Measurements from ENCODE around the gene RIMOC1. TPM values are rescaled to one million over a fixed set of nuclear protein-coding genes. Genes with fewer than 3 reads are reported as not detected.

RIMOC1 gene
- total and polyA plus RNA-seq, 2 donors (not counting 1 experiment from before 2014, with no cell fraction given) = 5.3 to 33.1 TPM

DNA sequence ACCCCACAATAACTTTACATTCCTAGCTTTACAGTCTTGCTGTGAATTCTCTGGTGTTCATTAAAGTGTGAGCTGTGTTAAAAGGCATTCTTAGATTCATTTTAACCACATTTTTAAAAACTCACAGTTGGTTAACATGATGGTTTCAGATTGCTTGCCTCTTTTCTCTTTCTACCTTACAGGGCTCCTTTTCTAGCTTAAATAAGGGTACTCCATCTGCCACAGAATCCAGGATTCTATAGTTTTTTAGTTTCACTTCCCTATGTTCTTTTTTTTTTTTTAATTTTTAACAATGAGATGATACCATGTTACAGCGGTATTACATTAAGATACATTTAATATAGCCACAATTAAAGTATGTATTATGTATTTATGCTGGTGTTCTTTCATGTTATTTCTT is 17.0 kb downstream of the RIMOC1 start:
- Histone ChIP-seq H3K79me2 (ENCODE audit: control insufficient read depth, insufficient read depth, low read length) (peaks cover 4% of the 10 kb centered on the region), H3K36me3 (replicated peaks in 1 of 2; ENCODE audit: control extremely low read depth in 1 of 2, control insufficient read depth in 1 of 2, extremely low read depth in 1 of 2, insufficient read depth in 2 of 2, low read length in 1 of 2) (peaks cover 4 to 31% of the 10 kb centered on the region in 2 experiments), H3K9me3 (ENCODE audit: control extremely low read depth in 1 of 3, control insufficient read depth in 2 of 3, insufficient read depth in 1 of 3, low read length in 2 of 3) (no peaks in the 10 kb centered on the region), H3K9ac (ENCODE audit: low read length) (no peak overlapping the region), H3K4me3 (ENCODE audit: control extremely low read depth in 1 of 5, extremely low read depth in 1 of 5, insufficient read depth in 1 of 5, low read depth in 2 of 5, low read length in 4 of 5) (no peak overlapping the region), H3K27me3 (replicated peaks in 1 of 4; ENCODE audit: control extremely low read depth in 1 of 4, control insufficient read depth in 3 of 4, insufficient read depth in 4 of 4, low read length in 3 of 4) (no peaks in the 10 kb centered on the region), H3K4me2 (replicated peaks; ENCODE audit: low read depth, low read length, poor library complexity, severe bottlenecking) (no peak overlapping the region), H3K4me1 (ENCODE audit: control insufficient read depth in 2 of 2, insufficient read depth in 2 of 2, low read length in 2 of 2) (peaks cover 17 to 18% of the 10 kb centered on the region in 2 donors), H2AFZ (ENCODE audit: insufficient read depth, low read depth, low read length, poor library complexity, severe bottlenecking) (no peak overlapping the region), H3K27ac (ENCODE audit: low read length in 2 of 2) (peak overlapping the region in 1 of 2 donors; percentile 26), H4K20me1 (ENCODE audit: control insufficient read depth, insufficient read depth, low read length, poor library complexity, severe bottlenecking) (no peaks in the 10 kb centered on the region)
- DNase-seq = no peak
- Mint-ChIP-seq H3K27ac (no peak overlapping the region), H3K4me3 (no peak overlapping the region), H3K9me3 (ENCODE audit: insufficient read depth) (no peaks in the 10 kb centered on the region), H3K27me3 (no peaks in the 10 kb centered on the region), H3K4me1 (peaks cover 27% of the 10 kb centered on the region)
- no CpG with 5 or more reads among the region's 1 CpG for WGBS (ENCODE audit: insufficient coverage)
- CTCF ChIA-PET = interaction anchor here (0.6 to 1.3 kb wide), 2 partner anchors 50 to 664 kb away, joined by 3 read pairs; partner anchors contain the start of gene OXCT1
- intact Hi-C loops (cut with micrococcal nuclease) = loop anchor here (5.0 to 10.0 kb wide), 3 partner anchors 1089 to 1634 kb away; partner anchors contain the start of gene PAIP1
- TF ChIP-seq, protein P1, sequence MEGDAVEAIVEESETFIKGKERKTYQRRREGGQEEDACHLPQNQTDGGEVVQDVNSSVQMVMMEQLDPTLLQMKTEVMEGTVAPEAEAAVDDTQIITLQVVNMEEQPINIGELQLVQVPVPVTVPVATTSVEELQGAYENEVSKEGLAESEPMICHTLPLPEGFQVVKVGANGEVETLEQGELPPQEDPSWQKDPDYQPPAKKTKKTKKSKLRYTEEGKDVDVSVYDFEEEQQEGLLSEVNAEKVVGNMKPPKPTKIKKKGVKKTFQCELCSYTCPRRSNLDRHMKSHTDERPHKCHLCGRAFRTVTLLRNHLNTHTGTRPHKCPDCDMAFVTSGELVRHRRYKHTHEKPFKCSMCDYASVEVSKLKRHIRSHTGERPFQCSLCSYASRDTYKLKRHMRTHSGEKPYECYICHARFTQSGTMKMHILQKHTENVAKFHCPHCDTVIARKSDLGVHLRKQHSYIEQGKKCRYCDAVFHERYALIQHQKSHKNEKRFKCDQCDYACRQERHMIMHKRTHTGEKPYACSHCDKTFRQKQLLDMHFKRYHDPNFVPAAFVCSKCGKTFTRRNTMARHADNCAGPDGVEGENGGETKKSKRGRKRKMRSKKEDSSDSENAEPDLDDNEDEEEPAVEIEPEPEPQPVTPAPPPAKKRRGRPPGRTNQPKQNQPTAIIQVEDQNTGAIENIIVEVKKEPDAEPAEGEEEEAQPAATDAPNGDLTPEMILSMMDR (IDR thresholded peaks at IDR 0.05) = no peak
- no peak for TF ChIP-seq EZH2 (IDR thresholded peaks at IDR 0.05; ENCODE audit: borderline replicate concordance, insufficient read depth, low read depth, low read length, poor library complexity, severe bottlenecking)
- ATAC-seq (ENCODE audit: low read depth) = no peak
- POLR2A ChIA-PET = interaction anchor here (0.7 kb wide), 1 partner anchor 51 kb away, joined by 5 read pairs; the partner anchor contains the start of gene OXCT1

DNA sequence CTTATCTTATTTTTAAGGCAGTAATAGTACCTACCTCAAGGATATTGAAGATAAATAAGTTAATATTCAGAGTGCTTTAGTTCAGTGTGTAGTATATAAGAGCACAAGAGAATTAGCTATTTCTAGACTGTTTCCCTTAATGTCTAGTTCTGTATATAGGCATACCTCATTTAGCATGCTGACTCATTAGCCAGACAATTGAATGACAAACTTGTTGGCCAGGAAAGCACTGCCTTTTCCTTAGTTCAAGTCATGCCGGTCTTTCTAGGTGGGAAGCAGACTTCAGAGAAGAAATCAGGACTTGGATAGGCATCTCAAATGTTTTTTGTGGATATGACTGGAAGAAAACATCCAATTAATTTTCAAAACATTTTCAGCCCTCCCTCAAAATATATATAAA is 17.7 kb downstream of the RIMOC1 start:
- no peaks in the 10 kb centered on the region for H3K9me3 Mint-ChIP-seq (ENCODE audit: insufficient read depth)
- H3K4me1 Mint-ChIP-seq = peaks cover 33% of the 10 kb centered on the region
- H3K27me3 Mint-ChIP-seq = no peaks in the 10 kb centered on the region
- H4K20me1 ChIP-seq (ENCODE audit: control insufficient read depth, insufficient read depth, low read length, poor library complexity, severe bottlenecking) = no peaks in the 10 kb centered on the region
- no peak for DNase-seq
- H3K36me3 ChIP-seq (replicated peaks in 1 of 2; ENCODE audit: control extremely low read depth in 1 of 2, control insufficient read depth in 1 of 2, extremely low read depth in 1 of 2, insufficient read depth in 2 of 2, low read length in 1 of 2) = peaks cover 4 to 29% of the 10 kb centered on the region in 2 experiments
- ChIA-PET CTCF (interaction anchor here (1.3 kb wide), 1 partner anchor 51 kb away, joined by 3 read pairs; the partner anchor contains the start of gene OXCT1), POLR2A (no interaction called here)
- no peaks in the 10 kb centered on the region for H3K9me3 ChIP-seq (ENCODE audit: control extremely low read depth in 1 of 3, control insufficient read depth in 2 of 3, insufficient read depth in 1 of 3, low read length in 2 of 3)
- no peak overlapping the region for H3K4me3 ChIP-seq (ENCODE audit: control extremely low read depth in 1 of 5, extremely low read depth in 1 of 5, insufficient read depth in 1 of 5, low read depth in 2 of 5, low read length in 4 of 5)
- intact Hi-C loops (cut with micrococcal nuclease) = loop anchor here (5.0 to 10.0 kb wide), 3 partner anchors 1090 to 1633 kb away; partner anchors contain the start of gene PAIP1
- no peak overlapping the region for H3K27ac Mint-ChIP-seq
- ATAC-seq (ENCODE audit: low read depth) = no peak
- no peak overlapping the region for H2AFZ ChIP-seq (ENCODE audit: insufficient read depth, low read depth, low read length, poor library complexity, severe bottlenecking)
- no peak overlapping the region for H3K4me3 Mint-ChIP-seq
- H3K4me1 ChIP-seq (ENCODE audit: control insufficient read depth in 2 of 2, insufficient read depth in 2 of 2, low read length in 2 of 2) = peaks cover 17 to 18% of the 10 kb centered on the region in 2 donors
- no peaks in the 10 kb centered on the region for H3K27me3 ChIP-seq (replicated peaks in 1 of 4; ENCODE audit: control extremely low read depth in 1 of 4, control insufficient read depth in 3 of 4, insufficient read depth in 4 of 4, low read length in 3 of 4)
- no CpG with 5 or more reads among the region's 1 CpG for WGBS (ENCODE audit: insufficient coverage)
- H3K79me2 ChIP-seq (ENCODE audit: control insufficient read depth, insufficient read depth, low read length) = peaks cover 4% of the 10 kb centered on the region
- no peak overlapping the region for H3K4me2 ChIP-seq (replicated peaks; ENCODE audit: low read depth, low read length, poor library complexity, severe bottlenecking)
- no peak overlapping the region for H3K9ac ChIP-seq (ENCODE audit: low read length)
- no peak overlapping the region for H3K27ac ChIP-seq (ENCODE audit: low read length in 2 of 2)
- TF ChIP-seq EZH2 (IDR thresholded peaks at IDR 0.05; ENCODE audit: borderline replicate concordance, insufficient read depth, low read depth, low read length, poor library complexity, severe bottlenecking) = no peak
- TF ChIP-seq, protein P1 (IDR thresholded peaks at IDR 0.05) = no peak

Data from B cell (primary cell).